ENCODE measurements around the gene RRP1B. TPM values are rescaled to one million over a fixed set of nuclear protein-coding genes. Genes with fewer than 3 reads are reported as not detected.

The RRP1B gene
- total and polyA plus RNA-seq, 2 experiments from 2014 or later, result 18.6 to 19.2 TPM

DNA sequence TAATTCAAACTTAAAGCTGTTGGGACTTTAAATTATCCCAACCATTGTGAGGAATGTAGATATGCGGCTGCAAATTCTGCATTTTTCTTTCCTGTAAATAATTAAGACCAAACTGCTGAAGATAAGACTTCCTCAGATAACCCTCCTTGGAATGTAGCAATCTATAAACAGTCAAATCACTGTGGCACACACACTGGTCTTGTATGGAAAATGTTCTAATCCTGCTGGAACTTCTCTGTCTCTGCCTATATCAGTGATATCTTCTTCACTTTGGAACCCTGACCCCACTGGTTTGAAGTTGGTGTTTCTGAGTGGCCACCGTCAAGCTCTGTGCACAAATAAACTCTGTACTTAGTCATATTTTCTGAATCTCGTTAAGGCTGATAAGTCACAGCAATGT, 33.0 kb upstream of the RRP1B start:
- DNase-seq (ENCODE audit: low spot score), result peak; percentile 35
- peaks cover 4% of the 10 kb centered on the region for H3K9me3 ChIP-seq (ENCODE audit: low read depth)
- H3K36me3 ChIP-seq (replicated peaks; ENCODE audit: insufficient read depth, low read depth), result no peaks in the 10 kb centered on the region
- no peak overlapping the region for H2AFZ ChIP-seq
- no peaks in the 10 kb centered on the region for H3K79me2 ChIP-seq
- H3K4me1 ChIP-seq (ENCODE audit: insufficient read depth), result peaks cover 18% of the 10 kb centered on the region
- peak overlapping the region; percentile 77 for H3K27ac ChIP-seq
- no peak overlapping the region for H3K4me3 ChIP-seq
- H3K9me2 ChIP-seq (replicated peaks; ENCODE audit: insufficient read depth), result no peaks in the 10 kb centered on the region
- no peaks in the 10 kb centered on the region for H4K20me1 ChIP-seq (ENCODE audit: insufficient read depth, poor library complexity, severe bottlenecking)
- TF ChIP-seq EZH2 (IDR thresholded peaks at IDR 0.05; ENCODE audit: borderline replicate concordance) (no peak), EZH2phosphoT487 (IDR thresholded peaks at IDR 0.05; ENCODE audit: low read depth, severe bottlenecking, unreplicated experiment) (no peak)
- TF ChIP-seq, protein P1, sequence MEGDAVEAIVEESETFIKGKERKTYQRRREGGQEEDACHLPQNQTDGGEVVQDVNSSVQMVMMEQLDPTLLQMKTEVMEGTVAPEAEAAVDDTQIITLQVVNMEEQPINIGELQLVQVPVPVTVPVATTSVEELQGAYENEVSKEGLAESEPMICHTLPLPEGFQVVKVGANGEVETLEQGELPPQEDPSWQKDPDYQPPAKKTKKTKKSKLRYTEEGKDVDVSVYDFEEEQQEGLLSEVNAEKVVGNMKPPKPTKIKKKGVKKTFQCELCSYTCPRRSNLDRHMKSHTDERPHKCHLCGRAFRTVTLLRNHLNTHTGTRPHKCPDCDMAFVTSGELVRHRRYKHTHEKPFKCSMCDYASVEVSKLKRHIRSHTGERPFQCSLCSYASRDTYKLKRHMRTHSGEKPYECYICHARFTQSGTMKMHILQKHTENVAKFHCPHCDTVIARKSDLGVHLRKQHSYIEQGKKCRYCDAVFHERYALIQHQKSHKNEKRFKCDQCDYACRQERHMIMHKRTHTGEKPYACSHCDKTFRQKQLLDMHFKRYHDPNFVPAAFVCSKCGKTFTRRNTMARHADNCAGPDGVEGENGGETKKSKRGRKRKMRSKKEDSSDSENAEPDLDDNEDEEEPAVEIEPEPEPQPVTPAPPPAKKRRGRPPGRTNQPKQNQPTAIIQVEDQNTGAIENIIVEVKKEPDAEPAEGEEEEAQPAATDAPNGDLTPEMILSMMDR (IDR thresholded peaks at IDR 0.05; ENCODE audit: poor library complexity), result no peak
- no peak overlapping the region for H3K4me2 ChIP-seq
- no peaks in the 10 kb centered on the region for H3K27me3 ChIP-seq
- WGBS (ENCODE audit: low lambda C conversion rate, missing lambda C conversion rate), result 19% methylated on average over 3 of the region's 3 CpGs

DNA sequence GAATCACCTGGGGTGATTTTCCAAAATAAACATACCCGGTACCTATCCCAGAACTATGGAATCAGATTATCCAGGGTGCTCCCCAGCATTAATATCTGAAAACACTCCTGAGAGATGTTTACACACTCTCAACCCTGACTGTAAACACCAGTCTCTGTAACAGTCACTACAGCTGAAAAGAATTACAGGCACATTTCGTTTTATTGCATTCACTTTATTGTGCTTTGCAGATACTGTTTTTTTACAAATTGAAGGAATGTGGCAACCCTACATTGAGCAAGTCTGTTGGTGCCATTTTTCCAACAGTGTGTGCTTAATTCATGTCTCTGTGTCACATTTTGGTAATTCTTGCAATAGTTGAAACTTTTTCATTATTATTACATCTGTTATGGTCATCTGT, 31.8 kb upstream of the RRP1B start:
- Histone ChIP-seq H3K27me3 (no peaks in the 10 kb centered on the region), H3K4me2 (no peak overlapping the region), H3K9me2 (replicated peaks; ENCODE audit: insufficient read depth) (no peaks in the 10 kb centered on the region), H3K9me3 (ENCODE audit: low read depth) (peaks cover 4% of the 10 kb centered on the region), H2AFZ (no peak overlapping the region), H3K27ac (peak overlapping the region; percentile 77), H3K4me1 (ENCODE audit: insufficient read depth) (peaks cover 18% of the 10 kb centered on the region), H3K36me3 (replicated peaks; ENCODE audit: insufficient read depth, low read depth) (no peaks in the 10 kb centered on the region), H3K4me3 (no peak overlapping the region), H4K20me1 (ENCODE audit: insufficient read depth, poor library complexity, severe bottlenecking) (no peaks in the 10 kb centered on the region), H3K79me2 (no peaks in the 10 kb centered on the region)
- TF ChIP-seq EZH2phosphoT487 (IDR thresholded peaks at IDR 0.05; ENCODE audit: low read depth, severe bottlenecking, unreplicated experiment) (no peak), EZH2 (IDR thresholded peaks at IDR 0.05; ENCODE audit: borderline replicate concordance) (no peak)
- TF ChIP-seq, protein P1 (IDR thresholded peaks at IDR 0.05; ENCODE audit: poor library complexity), result no peak
- no peak for DNase-seq (ENCODE audit: low spot score)
- WGBS (ENCODE audit: low lambda C conversion rate, missing lambda C conversion rate), result 42% methylated on average over 2 of the region's 2 CpGs

DNA sequence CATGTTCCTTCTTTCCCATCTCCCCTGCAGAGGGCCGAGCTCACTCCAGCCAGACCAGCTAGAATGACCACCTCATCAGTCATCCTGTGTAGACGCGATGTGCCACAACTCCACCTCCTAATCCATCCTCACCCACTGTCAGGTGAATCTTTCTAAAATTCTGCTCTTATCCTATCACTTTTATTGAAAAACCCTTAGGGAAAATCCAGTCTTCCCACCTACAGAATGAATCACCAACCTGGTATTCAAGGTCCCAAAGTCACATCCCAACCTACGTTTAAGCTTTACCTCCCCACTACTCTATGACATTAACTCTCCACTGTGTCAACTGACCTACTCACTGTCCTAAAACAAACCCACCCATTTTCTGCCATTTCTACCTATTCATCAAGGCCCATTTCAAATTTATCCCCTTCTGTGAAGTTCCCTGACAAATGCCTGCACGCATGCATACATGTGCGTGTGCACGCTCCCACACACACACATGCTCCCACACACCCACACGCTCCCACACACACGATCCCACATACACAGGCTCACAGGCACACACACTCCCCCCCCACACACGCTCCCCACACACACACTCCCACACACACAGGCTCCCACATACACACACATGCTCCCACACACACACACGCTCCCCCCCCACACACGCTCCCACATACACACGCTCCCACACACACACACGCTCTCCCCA, 27.8 kb upstream of the RRP1B start:
- DNase-seq (ENCODE audit: low spot score), result no peak
- H3K79me2 ChIP-seq, result no peaks in the 10 kb centered on the region
- TF ChIP-seq, protein P1 (IDR thresholded peaks at IDR 0.05; ENCODE audit: poor library complexity), result no peak
- TF ChIP-seq EZH2phosphoT487 (IDR thresholded peaks at IDR 0.05; ENCODE audit: low read depth, severe bottlenecking, unreplicated experiment) (no peak), EZH2 (IDR thresholded peaks at IDR 0.05; ENCODE audit: borderline replicate concordance) (no peak)
- no peak overlapping the region for H2AFZ ChIP-seq
- H4K20me1 ChIP-seq (ENCODE audit: insufficient read depth, poor library complexity, severe bottlenecking), result no peaks in the 10 kb centered on the region
- no peaks in the 10 kb centered on the region for H3K27me3 ChIP-seq
- peaks cover 13% of the 10 kb centered on the region for H3K4me1 ChIP-seq (ENCODE audit: insufficient read depth)
- H3K4me3 ChIP-seq, result no peak overlapping the region
- no peak overlapping the region for H3K27ac ChIP-seq
- H3K9me3 ChIP-seq (ENCODE audit: low read depth), result peaks cover 4% of the 10 kb centered on the region
- H3K36me3 ChIP-seq (replicated peaks; ENCODE audit: insufficient read depth, low read depth), result no peaks in the 10 kb centered on the region
- WGBS (ENCODE audit: low lambda C conversion rate, missing lambda C conversion rate), result 93% methylated on average over 9 of the region's 14 CpGs
- H3K9me2 ChIP-seq (replicated peaks; ENCODE audit: insufficient read depth), result no peaks in the 10 kb centered on the region
- H3K4me2 ChIP-seq, result no peak overlapping the region
